ENCODE results near the gene AR.

- TF ChIP-seq CTCF (IDR thresholded peaks at IDR 0.05) (no peak), POLR2A (IDR thresholded peaks at IDR 0.05) (no peak), EP300 (IDR thresholded peaks at IDR 0.05) (no peak)
Measured at GRCh38 chrX:67503004-67503403, 40.8 kb upstream of the AR start.

All from ovary (tissue), 3 donors.